Measurements from ENCODE around the gene UMPS. TPM values are rescaled to one million over a fixed set of nuclear protein-coding genes. Genes with fewer than 3 reads are reported as not detected.
"Not testable (repeated sequence)": the region's sequence is repeated elsewhere in the genome, so short reads cannot be mapped to it uniquely, and the experiment has no call there.

Gene UMPS
- total RNA-seq, 2 donors from 2014 or later, result 53.9 to 60.8 TPM

- no peak overlapping the region for H3K4me3 Mint-ChIP-seq
- H3K9me3 ChIP-seq (ENCODE audit: control insufficient read depth, low read length), result peaks cover 25% of the 10 kb centered on the region
- H3K4me1 ChIP-seq (ENCODE audit: control insufficient read depth, insufficient read depth, low read length), result peaks cover 6% of the 10 kb centered on the region
- no peak overlapping the region for H3K4me3 ChIP-seq (ENCODE audit: low read length)
- H3K36me3 ChIP-seq (ENCODE audit: control insufficient read depth, insufficient read depth, low read length), result peaks cover 84% of the 10 kb centered on the region
- TF ChIP-seq CTCF (conservative IDR thresholded peaks at IDR 0.05), result peak; percentile 58
- H3K27ac Mint-ChIP-seq, result peak overlapping the region; percentile 85
- no peaks in the 10 kb centered on the region for H3K27me3 ChIP-seq (ENCODE audit: control insufficient read depth, insufficient read depth, low read length, poor library complexity, severe bottlenecking)
- 91 to 94% methylated on average over 6 of the region's 6 CpGs for WGBS, 2 experiments (ENCODE audit: insufficient coverage in 1 of 2, insufficient read length in 1 of 2)
- H3K4me1 Mint-ChIP-seq, result peaks cover 11% of the 10 kb centered on the region
- H3K9ac ChIP-seq (ENCODE audit: extremely low read depth, low read length, poor library complexity, severe bottlenecking), result no peak overlapping the region
- no peak for DNase-seq
- no peak overlapping the region for H3K27ac ChIP-seq (ENCODE audit: low read depth, low read length)
- peaks cover 66% of the 10 kb centered on the region for H3K36me3 Mint-ChIP-seq (ENCODE audit: low read depth)
- H3K9me3 Mint-ChIP-seq, result no peaks in the 10 kb centered on the region
- H3K27me3 Mint-ChIP-seq (ENCODE audit: insufficient read depth), result no peaks in the 10 kb centered on the region
These were observed 56.4 kb downstream of the UMPS start for GRCh38 chr3:124786511-124787241.

- H3K27ac Mint-ChIP-seq, result peak overlapping the region; percentile 85
- H3K4me3 ChIP-seq (ENCODE audit: low read length), result no peak overlapping the region
- no peak for TF ChIP-seq CTCF (conservative IDR thresholded peaks at IDR 0.05)
- peaks cover 9% of the 10 kb centered on the region for H3K4me1 Mint-ChIP-seq
- no peak overlapping the region for H3K27ac ChIP-seq (ENCODE audit: low read depth, low read length)
- peaks cover 86% of the 10 kb centered on the region for H3K36me3 ChIP-seq (ENCODE audit: control insufficient read depth, insufficient read depth, low read length)
- 95 to 100% methylated on average over 3 of the region's 3 CpGs for WGBS, 2 experiments (ENCODE audit: insufficient coverage in 1 of 2, insufficient read length in 1 of 2)
- H3K9me3 Mint-ChIP-seq, result no peaks in the 10 kb centered on the region
- no peaks in the 10 kb centered on the region for H3K27me3 Mint-ChIP-seq (ENCODE audit: insufficient read depth)
- peaks cover 67% of the 10 kb centered on the region for H3K36me3 Mint-ChIP-seq (ENCODE audit: low read depth)
- no peak overlapping the region for H3K9ac ChIP-seq (ENCODE audit: extremely low read depth, low read length, poor library complexity, severe bottlenecking)
- no peak for DNase-seq
- no peaks in the 10 kb centered on the region for H3K4me1 ChIP-seq (ENCODE audit: control insufficient read depth, insufficient read depth, low read length)
- H3K9me3 ChIP-seq (ENCODE audit: control insufficient read depth, low read length), result peaks cover 35% of the 10 kb centered on the region
- H3K4me3 Mint-ChIP-seq, result no peak overlapping the region
- no peaks in the 10 kb centered on the region for H3K27me3 ChIP-seq (ENCODE audit: control insufficient read depth, insufficient read depth, low read length, poor library complexity, severe bottlenecking)
These were observed 57.4 kb downstream of the UMPS start for GRCh38 chr3:124787476-124788195.

- TF ChIP-seq CTCF (conservative IDR thresholded peaks at IDR 0.05), result no peak
- Mint-ChIP-seq H3K36me3 (ENCODE audit: low read depth) (peaks cover 71% of the 10 kb centered on the region), H3K4me3 (no peak overlapping the region), H3K27me3 (ENCODE audit: insufficient read depth) (no peaks in the 10 kb centered on the region), H3K9me3 (no peaks in the 10 kb centered on the region), H3K27ac (no peak overlapping the region), H3K4me1 (peaks cover 9% of the 10 kb centered on the region)
- H3K27ac ChIP-seq (ENCODE audit: low read depth, low read length), result no peak overlapping the region
- no peaks in the 10 kb centered on the region for H3K27me3 ChIP-seq (ENCODE audit: control insufficient read depth, insufficient read depth, low read length, poor library complexity, severe bottlenecking)
- H3K4me3 ChIP-seq (ENCODE audit: low read length), result no peak overlapping the region
- DNase-seq, result no peak
- peaks cover 90% of the 10 kb centered on the region for H3K36me3 ChIP-seq (ENCODE audit: control insufficient read depth, insufficient read depth, low read length)
- no peak overlapping the region for H3K9ac ChIP-seq (ENCODE audit: extremely low read depth, low read length, poor library complexity, severe bottlenecking)
- WGBS, 2 experiments (ENCODE audit: insufficient coverage in 1 of 2, insufficient read length in 1 of 2), result 95 to 100% methylated on average over 1 to 2 of the region's 2 CpGs
- H3K4me1 ChIP-seq (ENCODE audit: control insufficient read depth, insufficient read depth, low read length), result no peaks in the 10 kb centered on the region
- H3K9me3 ChIP-seq (ENCODE audit: control insufficient read depth, low read length), result peaks cover 42% of the 10 kb centered on the region
These were observed 58.0 kb downstream of the UMPS start for GRCh38 chr3:124788254-124788745.

- Histone ChIP-seq H3K9me3 (ENCODE audit: control insufficient read depth, low read length) (peaks cover 47% of the 10 kb centered on the region), H3K36me3 (ENCODE audit: control insufficient read depth, insufficient read depth, low read length) (peaks cover 90% of the 10 kb centered on the region)
- H3K9ac ChIP-seq (ENCODE audit: extremely low read depth, low read length, poor library complexity, severe bottlenecking); DNase-seq; H3K27me3 Mint-ChIP-seq (ENCODE audit: insufficient read depth); H3K27ac ChIP-seq (ENCODE audit: low read depth, low read length); H3K4me1 Mint-ChIP-seq; H3K4me3 ChIP-seq (ENCODE audit: low read length); H3K4me3 Mint-ChIP-seq; H3K4me1 ChIP-seq (ENCODE audit: control insufficient read depth, insufficient read depth, low read length); H3K27me3 ChIP-seq (ENCODE audit: control insufficient read depth, insufficient read depth, low read length, poor library complexity, severe bottlenecking); H3K9me3 Mint-ChIP-seq; H3K27ac Mint-ChIP-seq: not testable (repeated sequence)
- WGBS, 2 experiments (ENCODE audit: insufficient coverage in 1 of 2, insufficient read length in 1 of 2), result 93% methylated on average over 2 of the region's 5 CpGs; no CpG with 5 or more reads in 1 of the 2 experiments
- H3K36me3 Mint-ChIP-seq (ENCODE audit: low read depth), result peaks cover 77% of the 10 kb centered on the region
These were observed 58.9 kb downstream of the UMPS start for GRCh38 chr3:124789103-124789502.

Measured in endodermal cell (in vitro differentiated cells).